ENCODE results near the gene MAP3K9. TPM values are rescaled to one million over a fixed set of nuclear protein-coding genes. Genes with fewer than 3 reads are reported as not detected.

Gene MAP3K9
- total RNA-seq, 1 experiment from 2014 or later: 12.1 TPM

- no peak overlapping the region for H3K4me3 ChIP-seq (ENCODE audit: low read depth in 2 of 2, low read length in 2 of 2)
- no TSS peak for BruUV-seq (replicated peaks)
- no peaks in the 10 kb centered on the region for H3K27me3 ChIP-seq (ENCODE audit: control insufficient read depth, insufficient read depth, low read length)
- H3K9me3 ChIP-seq (ENCODE audit: control insufficient read depth, insufficient read depth, low read depth, low read length): no peaks in the 10 kb centered on the region
- no peaks in the 10 kb centered on the region for H3K4me1 ChIP-seq (ENCODE audit: control insufficient read depth, insufficient read depth, low read length)
- ChIA-PET CTCF (interaction anchor here (0.6 kb wide), 1 partner anchor 24 kb away, joined by 3 read pairs; no protein-coding TSS in a partner anchor), POLR2A (no interaction called here)
- H3K36me3 ChIP-seq (ENCODE audit: control insufficient read depth, insufficient read depth, low read length): no peaks in the 10 kb centered on the region
- no peak overlapping the region for H3K27ac ChIP-seq (ENCODE audit: low read length)
- in situ Hi-C loops (cut with HindIII; ENCODE audit: low pct_unique_long_range_greater_than_20kb, low sequenced_read_pairs): no loop called here
- no peak for TF ChIP-seq TCF7L2 (IDR thresholded peaks at IDR 0.05; ENCODE audit: low read depth, low read length)
- TF ChIP-seq CTCF (IDR thresholded peaks at IDR 0.05): no peak
- TF ChIP-seq SIN3A (IDR thresholded peaks at IDR 0.05; ENCODE audit: borderline replicate concordance, insufficient read depth, low read depth, low read length): no peak
- TF ChIP-seq, protein P1, sequence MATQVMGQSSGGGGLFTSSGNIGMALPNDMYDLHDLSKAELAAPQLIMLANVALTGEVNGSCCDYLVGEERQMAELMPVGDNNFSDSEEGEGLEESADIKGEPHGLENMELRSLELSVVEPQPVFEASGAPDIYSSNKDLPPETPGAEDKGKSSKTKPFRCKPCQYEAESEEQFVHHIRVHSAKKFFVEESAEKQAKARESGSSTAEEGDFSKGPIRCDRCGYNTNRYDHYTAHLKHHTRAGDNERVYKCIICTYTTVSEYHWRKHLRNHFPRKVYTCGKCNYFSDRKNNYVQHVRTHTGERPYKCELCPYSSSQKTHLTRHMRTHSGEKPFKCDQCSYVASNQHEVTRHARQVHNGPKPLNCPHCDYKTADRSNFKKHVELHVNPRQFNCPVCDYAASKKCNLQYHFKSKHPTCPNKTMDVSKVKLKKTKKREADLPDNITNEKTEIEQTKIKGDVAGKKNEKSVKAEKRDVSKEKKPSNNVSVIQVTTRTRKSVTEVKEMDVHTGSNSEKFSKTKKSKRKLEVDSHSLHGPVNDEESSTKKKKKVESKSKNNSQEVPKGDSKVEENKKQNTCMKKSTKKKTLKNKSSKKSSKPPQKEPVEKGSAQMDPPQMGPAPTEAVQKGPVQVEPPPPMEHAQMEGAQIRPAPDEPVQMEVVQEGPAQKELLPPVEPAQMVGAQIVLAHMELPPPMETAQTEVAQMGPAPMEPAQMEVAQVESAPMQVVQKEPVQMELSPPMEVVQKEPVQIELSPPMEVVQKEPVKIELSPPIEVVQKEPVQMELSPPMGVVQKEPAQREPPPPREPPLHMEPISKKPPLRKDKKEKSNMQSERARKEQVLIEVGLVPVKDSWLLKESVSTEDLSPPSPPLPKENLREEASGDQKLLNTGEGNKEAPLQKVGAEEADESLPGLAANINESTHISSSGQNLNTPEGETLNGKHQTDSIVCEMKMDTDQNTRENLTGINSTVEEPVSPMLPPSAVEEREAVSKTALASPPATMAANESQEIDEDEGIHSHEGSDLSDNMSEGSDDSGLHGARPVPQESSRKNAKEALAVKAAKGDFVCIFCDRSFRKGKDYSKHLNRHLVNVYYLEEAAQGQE (IDR thresholded peaks at IDR 0.05; ENCODE audit: insufficient read depth in 1 of 2, low read depth in 2 of 2, low read length in 1 of 2): no peak
- no peak for TF ChIP-seq POLR2AphosphoS5 (IDR thresholded peaks at IDR 0.05; ENCODE audit: low read depth, low read length)
- intact Hi-C loops (cut with micrococcal nuclease; ENCODE audit: unreplicated experiment): no loop called here
- ATAC-seq: no peak
- no peak for DNase-seq (ENCODE audit: low read depth, low spot score)
Observed at GRCh38 chr14:70789361-70789760, 20.0 kb downstream of the MAP3K9 start.

DNA sequence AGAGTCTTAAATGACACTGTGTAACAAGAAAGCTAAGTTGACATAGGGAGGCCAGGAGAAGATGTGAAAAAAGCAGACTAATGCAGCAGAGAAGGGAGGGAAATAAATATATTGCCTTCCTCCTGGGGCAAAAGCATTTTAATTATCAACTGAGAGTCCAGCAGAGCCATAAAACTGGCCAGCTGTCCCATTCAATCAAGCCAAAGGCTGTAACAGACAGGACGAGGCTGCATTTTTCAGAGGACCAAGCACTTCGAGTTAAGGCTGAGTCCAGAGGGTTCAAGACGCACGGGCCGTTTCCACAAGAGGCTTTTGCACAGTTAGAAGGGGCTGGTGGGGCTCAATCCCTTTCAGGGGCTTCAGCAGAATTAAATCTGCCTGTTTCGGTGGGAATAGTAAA, 20.4 kb downstream of the MAP3K9 start:
- intact Hi-C loops (cut with micrococcal nuclease; ENCODE audit: unreplicated experiment): no loop called here
- ChIA-PET POLR2A (no interaction called here), CTCF (interaction anchor here (0.6 kb wide), 1 partner anchor 24 kb away, joined by 3 read pairs; no protein-coding TSS in a partner anchor)
- DNase-seq (ENCODE audit: low read depth, low spot score): no peak
- no TSS peak for BruUV-seq (replicated peaks)
- no peaks in the 10 kb centered on the region for H3K4me1 ChIP-seq (ENCODE audit: control insufficient read depth, insufficient read depth, low read length)
- TF ChIP-seq CTCF (IDR thresholded peaks at IDR 0.05) (no peak), TCF7L2 (IDR thresholded peaks at IDR 0.05; ENCODE audit: low read depth, low read length) (no peak)
- no peak for ATAC-seq
- H3K27ac ChIP-seq (ENCODE audit: low read length): no peak overlapping the region
- in situ Hi-C loops (cut with HindIII; ENCODE audit: low pct_unique_long_range_greater_than_20kb, low sequenced_read_pairs): no loop called here
- no peaks in the 10 kb centered on the region for H3K27me3 ChIP-seq (ENCODE audit: control insufficient read depth, insufficient read depth, low read length)
- no peaks in the 10 kb centered on the region for H3K36me3 ChIP-seq (ENCODE audit: control insufficient read depth, insufficient read depth, low read length)
- no peak overlapping the region for H3K4me3 ChIP-seq (ENCODE audit: low read depth in 2 of 2, low read length in 2 of 2)
- H3K9me3 ChIP-seq (ENCODE audit: control insufficient read depth, insufficient read depth, low read depth, low read length): no peaks in the 10 kb centered on the region

All from Panc1 (cell line).